HG03196 (cell line): ENCODE measurements around the gene EGLN2.
"Not testable (repeated sequence)": the region's sequence is repeated elsewhere in the genome, so short reads cannot be mapped to it uniquely, and the experiment has no call there.

Experiments used
- ATAC-seq: cut with Tn5 transposase; IDR thresholded peaks from one replicate; pipeline ENCODE4 v1.9.1; 2021; ENCODE audit not compliant: unreplicated experiment

Gene EGLN2

DNA sequence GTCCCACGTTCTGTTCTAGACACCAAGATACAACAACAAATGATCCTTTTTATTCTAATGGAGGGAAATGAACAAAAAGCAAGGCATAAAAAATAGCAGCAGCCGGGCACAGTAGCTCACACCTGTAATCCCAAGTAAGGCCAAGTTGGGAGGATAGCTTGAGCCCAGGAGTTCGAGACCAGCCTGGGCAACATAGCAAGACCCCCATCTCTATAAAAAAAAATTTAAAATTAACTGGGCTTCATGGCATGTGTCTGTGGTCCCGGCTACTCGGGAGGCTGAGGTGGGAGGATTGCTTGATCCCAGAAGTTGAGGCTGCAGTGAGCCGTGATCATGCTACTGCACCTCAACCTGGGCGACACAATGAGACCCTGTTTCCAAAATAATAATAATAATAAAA lies 22.6 kb upstream of the EGLN2 start:
- ATAC-seq, result no peak

- peak; percentile 60 for ATAC-seq
Measured at GRCh38 chr19:40776932-40777644, 21.9 kb upstream of the EGLN2 start.

- no peak for ATAC-seq
Measured at GRCh38 chr19:40777645-40777936, 21.4 kb upstream of the EGLN2 start.

DNA sequence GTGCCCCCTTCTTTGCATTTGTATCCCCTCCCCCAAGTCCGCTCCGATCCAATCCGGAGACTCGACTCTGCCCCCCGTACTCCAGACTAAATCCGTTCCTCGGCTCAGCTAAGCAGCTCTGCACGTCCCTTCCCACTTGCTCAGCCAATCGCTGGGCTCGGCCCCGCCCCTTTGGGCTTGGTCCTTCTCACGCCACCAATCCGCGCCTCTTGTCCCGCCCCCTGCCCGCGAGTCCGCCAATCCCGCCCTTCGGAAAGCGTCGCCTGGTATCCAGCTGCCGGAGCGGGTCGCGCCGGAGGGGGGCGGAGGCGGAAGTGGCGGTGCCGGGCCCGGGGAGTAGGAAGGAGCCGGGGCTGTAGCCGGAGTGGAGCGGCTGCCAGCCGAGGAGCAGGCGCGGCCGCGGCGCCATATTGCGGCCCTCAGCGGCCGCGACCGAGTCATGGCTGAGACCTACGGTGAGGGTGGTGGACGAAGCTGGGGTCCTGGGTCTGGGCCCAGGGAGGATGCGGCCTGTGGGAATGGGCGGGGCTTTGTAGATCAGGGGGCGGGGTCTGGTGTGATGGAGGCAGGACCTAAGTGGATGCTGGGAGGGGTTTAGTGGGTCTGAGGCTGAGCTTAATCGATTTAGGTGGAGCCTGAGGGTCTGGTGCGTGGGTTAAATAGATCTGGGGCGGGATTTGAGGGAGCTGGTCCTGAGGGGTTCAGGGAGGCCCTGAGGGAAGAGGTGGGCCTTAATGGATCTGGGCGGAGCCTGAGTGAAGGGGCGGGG lies 20.9 kb upstream of the EGLN2 start, which contains the start of gene RAB4B:
TSS of gene RAB4B (plus strand) at position 311 of the 769 bp plus-strand sequence. CDS start at position 440, 129 bp downstream.
- peak; percentile 67 for ATAC-seq

GRCh38 chr19:40778706-40779284 lies 20.2 kb upstream of the EGLN2 start:
- no peak for ATAC-seq

DNA sequence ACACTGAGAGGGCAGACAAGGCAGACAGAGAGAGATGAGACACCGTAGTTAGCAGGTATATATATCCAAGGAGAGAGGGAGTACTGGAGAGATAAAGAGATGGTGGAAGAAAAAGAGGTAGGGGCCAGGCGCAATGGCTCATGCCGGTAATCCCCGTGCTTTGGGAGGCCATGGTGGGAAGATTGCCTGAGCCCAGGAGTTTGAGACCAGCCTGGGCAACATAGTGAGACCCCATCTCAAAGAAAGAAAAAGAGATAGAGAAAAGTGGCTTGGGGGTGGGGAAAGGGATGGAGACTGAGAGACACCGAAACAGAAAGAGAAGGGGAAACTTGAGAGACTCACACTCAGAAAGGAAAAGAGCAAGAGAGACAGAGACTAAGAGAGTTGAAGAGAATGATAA lies 18.4 kb upstream of the EGLN2 start:
- ATAC-seq, result no peak

DNA sequence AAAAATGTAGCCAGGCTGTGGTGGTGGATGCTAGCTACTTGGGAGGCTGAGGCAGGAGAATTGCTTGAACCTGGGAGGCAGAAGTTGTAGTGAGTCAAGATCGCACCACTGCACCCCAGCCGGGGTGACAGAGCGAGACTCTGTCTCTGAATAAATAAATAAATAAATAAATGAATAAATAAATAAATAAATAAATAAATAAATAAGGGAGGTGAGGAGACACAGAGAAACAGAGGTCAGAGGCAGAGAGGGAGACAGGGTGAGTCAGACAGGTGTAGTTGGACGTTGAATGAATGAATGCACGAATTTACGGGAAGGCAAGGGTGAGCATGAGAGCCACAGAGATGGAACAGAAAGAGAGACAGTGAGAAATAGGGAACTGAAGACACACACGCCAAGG lies 17.9 kb upstream of the EGLN2 start:
- ATAC-seq, result no peak

GRCh38 chr19:40783711-40784110 lies 15.3 kb upstream of the EGLN2 start:
- no peak for ATAC-seq

DNA sequence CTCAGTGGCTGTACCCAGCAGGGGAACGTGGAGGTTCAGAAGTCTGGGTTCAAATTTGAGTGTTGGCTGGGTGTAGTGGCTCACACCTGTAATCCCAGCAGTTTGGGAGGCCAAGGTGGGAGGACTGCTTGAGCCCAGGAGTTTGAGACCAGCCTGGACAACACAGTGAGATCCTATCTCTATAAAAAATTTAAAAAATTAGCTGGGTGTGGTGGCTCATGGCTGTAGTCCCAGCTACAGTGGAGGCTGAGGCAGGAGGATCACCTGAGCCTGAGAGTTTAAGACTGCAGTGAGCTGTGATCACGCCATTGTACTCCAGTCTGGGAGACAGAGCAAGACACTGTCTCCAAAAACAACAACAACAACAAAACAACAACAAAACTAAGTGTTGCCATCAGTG lies 14.8 kb upstream of the EGLN2 start:
- not testable (repeated sequence) for ATAC-seq

DNA sequence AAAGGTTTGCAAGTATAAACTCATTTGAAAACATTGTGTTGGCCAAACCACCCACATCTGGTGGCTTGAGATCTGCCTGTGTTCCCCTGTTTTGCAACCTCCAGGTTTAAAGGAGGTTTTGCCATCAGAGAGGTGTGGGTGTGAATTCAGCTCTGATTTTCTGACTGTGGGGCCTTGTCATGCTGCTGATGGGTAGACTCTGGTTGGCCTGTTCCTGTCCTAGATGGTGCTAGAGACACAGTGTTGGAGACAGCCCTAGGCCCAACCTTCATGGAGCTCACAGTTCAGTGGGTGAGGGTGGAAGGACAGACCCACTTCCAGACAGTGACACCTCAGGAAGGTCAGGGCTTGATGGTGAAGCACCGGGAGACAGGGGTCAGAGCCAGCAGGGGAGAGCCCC lies 13.5 kb upstream of the EGLN2 start:
- ATAC-seq, result no peak

GRCh38 chr19:40786060-40787037 lies 12.6 kb upstream of the EGLN2 start:
- ATAC-seq, result no peak

GRCh38 chr19:40791349-40791748 lies 7.6 kb upstream of the EGLN2 start:
- no peak for ATAC-seq

- ATAC-seq, result no peak
Measured at GRCh38 chr19:40791996-40792395, 7.0 kb upstream of the EGLN2 start.

DNA sequence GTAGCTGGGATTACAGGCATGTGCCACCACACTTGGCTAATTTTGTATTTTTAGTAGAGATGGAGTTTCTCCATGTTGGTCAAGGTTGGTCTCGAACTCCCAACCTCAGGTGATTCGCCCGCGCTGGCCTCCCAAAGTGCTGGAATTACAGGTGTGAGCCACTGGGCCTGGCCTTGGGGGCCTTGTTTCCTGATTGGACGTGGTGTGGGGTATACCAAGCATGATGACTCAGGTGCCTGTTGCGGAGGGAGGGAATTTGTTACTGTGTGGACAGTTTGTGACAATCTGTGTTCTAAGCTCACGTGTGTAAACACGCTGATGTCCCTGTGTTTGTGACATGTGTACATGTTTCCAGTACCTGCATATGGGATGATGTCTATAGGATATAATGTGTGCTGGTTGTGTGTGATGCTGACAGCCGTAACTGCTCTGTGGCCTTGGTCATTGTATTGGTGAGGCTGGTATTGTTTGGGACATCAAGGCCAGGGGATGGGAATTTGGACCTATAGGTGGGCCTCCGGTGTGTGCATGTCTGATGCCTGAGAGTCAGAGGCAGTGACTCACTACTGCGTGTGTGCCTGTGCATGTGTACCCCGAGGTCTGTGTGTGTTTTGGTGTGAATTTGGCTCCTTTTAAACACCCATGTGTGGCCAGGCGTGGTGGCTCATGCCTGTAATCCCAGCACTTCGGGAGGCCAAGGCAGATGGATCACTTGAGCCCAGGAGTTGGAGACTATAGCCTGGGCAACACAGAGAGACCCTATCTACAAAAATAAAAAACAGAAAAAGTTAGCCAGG lies 1.6 kb upstream of the EGLN2 start:
- ATAC-seq, result no peak

- ATAC-seq, result peak; percentile 21
Measured at GRCh38 chr19:40797963-40798682, 868 bp upstream of the EGLN2 start.

DNA sequence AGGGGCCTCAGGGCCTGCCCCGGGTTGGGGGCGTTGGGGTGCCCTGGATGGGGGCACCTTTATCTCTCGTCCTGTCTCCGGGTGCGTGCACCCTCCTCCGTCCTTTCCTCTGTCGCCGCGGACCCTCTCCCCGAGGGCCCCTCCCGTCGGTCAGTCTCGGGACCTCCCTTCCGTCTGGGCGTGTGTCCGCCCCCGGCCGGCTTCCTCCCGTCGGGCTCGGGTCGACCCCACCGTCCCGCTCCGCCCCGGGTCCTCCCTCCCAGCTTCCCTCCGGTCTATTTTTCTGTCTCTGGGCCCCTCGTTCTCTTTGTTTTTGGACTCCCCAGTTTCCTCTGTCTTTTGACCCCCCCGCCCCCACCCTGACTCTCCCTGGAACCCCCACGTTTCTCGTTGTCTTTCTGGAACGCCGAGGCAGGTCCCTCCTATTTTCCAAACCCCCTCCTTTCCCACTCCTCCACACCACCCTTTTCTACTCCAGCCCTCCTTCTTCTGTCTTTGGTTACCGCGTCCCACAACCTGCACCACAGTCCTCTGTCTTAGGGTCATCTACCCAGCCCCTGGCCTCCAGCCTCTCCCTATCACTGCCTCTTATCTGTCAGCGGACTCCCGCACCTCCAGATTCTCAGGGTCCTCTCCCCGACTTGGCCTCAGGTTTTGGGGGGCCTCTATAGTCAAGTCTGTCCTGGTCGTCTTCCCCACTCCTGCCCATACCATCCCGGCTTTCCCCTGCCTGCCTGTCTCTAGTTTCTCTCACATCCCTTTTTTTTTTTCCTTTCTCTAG lies 757 bp downstream of the EGLN2 start:
- no peak for ATAC-seq

DNA sequence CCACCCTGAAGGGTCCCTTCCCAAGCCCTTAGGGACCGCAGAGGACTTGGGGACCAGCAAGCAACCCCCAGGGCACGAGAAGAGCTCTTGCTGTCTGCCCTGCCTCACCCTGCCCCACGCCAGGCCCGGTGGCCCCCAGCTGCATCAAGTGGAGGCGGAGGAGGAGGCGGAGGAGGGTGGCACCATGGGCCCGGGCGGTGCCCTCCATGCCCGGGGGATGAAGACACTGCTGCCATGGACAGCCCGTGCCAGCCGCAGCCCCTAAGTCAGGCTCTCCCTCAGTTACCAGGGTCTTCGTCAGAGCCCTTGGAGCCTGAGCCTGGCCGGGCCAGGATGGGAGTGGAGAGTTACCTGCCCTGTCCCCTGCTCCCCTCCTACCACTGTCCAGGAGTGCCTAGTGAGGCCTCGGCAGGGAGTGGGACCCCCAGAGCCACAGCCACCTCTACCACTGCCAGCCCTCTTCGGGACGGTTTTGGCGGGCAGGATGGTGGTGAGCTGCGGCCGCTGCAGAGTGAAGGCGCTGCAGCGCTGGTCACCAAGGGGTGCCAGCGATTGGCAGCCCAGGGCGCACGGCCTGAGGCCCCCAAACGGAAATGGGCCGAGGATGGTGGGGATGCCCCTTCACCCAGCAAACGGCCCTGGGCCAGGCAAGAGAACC lies 1.5 kb downstream of the EGLN2 start:
- no peak for ATAC-seq

DNA sequence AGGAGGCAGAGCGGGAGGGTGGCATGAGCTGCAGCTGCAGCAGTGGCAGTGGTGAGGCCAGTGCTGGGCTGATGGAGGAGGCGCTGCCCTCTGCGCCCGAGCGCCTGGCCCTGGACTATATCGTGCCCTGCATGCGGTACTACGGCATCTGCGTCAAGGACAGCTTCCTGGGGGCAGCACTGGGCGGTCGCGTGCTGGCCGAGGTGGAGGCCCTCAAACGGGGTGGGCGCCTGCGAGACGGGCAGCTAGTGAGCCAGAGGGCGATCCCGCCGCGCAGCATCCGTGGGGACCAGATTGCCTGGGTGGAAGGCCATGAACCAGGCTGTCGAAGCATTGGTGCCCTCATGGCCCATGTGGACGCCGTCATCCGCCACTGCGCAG lies 2.0 kb downstream of the EGLN2 start:
- ATAC-seq, result no peak
